K562 (cell line): ENCODE results near the gene RNFT2. TPM values are rescaled to one million over a fixed set of nuclear protein-coding genes. Genes with fewer than 3 reads are reported as not detected.

Source experiments
- ATAC-seq: fragments of 200-7000 bp; cut with Tn5 transposase; 3 replicates; pipeline ENCODE4 v1.9.1; 2020; ENCODE audit warnings: moderate library complexity
- BruUV-seq: library from RNA; stranded (reverse); fragments of 400-500 nt; replicated peaks from 2 replicates; lab custom pipeline; 2021; lab: Mats Ljungman, UMichigan
- CTCF ChIA-PET: fragments of 300-600 bp; formaldehyde crosslinking; extraction: SDS; loops from one replicate; lab custom pipeline; 2021; ENCODE audit warnings: low intra/inter-chr PET ratio; lab: Yijun Ruan, JAX
- POLR2A ChIA-PET: fragments of 300-600, 350-650 bp; sonication (Branson Sonifier 250); formaldehyde crosslinking; extraction: SDS; loops from one replicate; lab custom pipeline; 2021; ENCODE audit warnings: antibody characterized with exemption, inconsistent platforms; lab: Yijun Ruan, JAX
- DNase-seq, 4 experiments: peaks; one replicate each; pipeline versions ENCODE4 v3.0.0 to v3.0.0-alpha.2; 2011 to 2018; ENCODE audit warnings: low spot score in 3 of 4, mixed read lengths in 3 of 4; ENCODE audit errors: extremely low read depth in 1 of 4
- FAIRE-seq: peaks from 2 replicates; lab custom pipeline; 2011; peaks lifted over from hg19 to GRCh38; lab: Jason Lieb, UNC
- H2AFZ ChIP-seq: 2 replicates; pipeline ENCODE4 v1.6.0; 2011; ENCODE audit warnings: low read depth, low read length, control low read depth, inconsistent platforms
- H3K27ac ChIP-seq: fragments of 200-600 bp; 3 replicates; pipeline ENCODE4 v1.8.0; 2011; ENCODE audit warnings: low read depth, mild to moderate bottlenecking, control low read depth, inconsistent platforms, low read length, moderate library complexity, mixed read lengths; ENCODE audit errors: extremely low read depth
- H3K27me3 ChIP-seq, 2 experiments: fragments of 300-600 bp in 1 of 2; 2 replicates in 1 of 2; 3 replicates in 1 of 2; pipeline versions ENCODE4 v1.6.0 to v1.8.0; 2011; ENCODE audit warnings: inconsistent platforms in 2 of 2, low read length in 2 of 2, mild to moderate bottlenecking in 1 of 2, mixed read lengths in 1 of 2, moderate library complexity in 1 of 2; ENCODE audit not compliant: control insufficient read depth in 2 of 2, insufficient read depth in 2 of 2
- H3K36me3 ChIP-seq: fragments of 300-600 bp; 3 replicates; pipeline ENCODE4 v1.8.0; 2011; ENCODE audit warnings: mild to moderate bottlenecking, low read length, inconsistent platforms; ENCODE audit not compliant: control insufficient read depth, insufficient read depth
- H3K4me1 ChIP-seq, 2 experiments: fragments of 200-600 bp in 1 of 2; replicated peaks in 1 of 2; 2 replicates in 1 of 2; 3 replicates in 1 of 2; pipeline versions ENCODE4 v1.5.1 to v1.8.0; 2011; ENCODE audit warnings: inconsistent platforms in 2 of 2, low read length in 2 of 2, mild to moderate bottlenecking in 1 of 2, mixed read lengths in 1 of 2, moderate library complexity in 1 of 2; ENCODE audit not compliant: control insufficient read depth in 2 of 2, insufficient read depth in 2 of 2
- H3K4me2 ChIP-seq: 2 replicates; pipeline ENCODE4 v1.6.1; 2011; ENCODE audit warnings: low read length, control low read depth, inconsistent platforms, mixed read lengths; ENCODE audit not compliant: insufficient read depth
- H3K4me3 ChIP-seq: fragments of 200-600 bp; sonication (generic), shearing (Covaris generic); 2 replicates; pipeline ENCODE4 v1.5.1; 2016; ENCODE audit warnings: control low read depth, inconsistent platforms
- H3K79me2 ChIP-seq: fragments of 200-600 bp; 3 replicates; pipeline ENCODE4 v1.8.0; 2011; ENCODE audit warnings: low read length, inconsistent platforms; ENCODE audit not compliant: control insufficient read depth, insufficient read depth
- H3K9ac ChIP-seq, 2 experiments: 2 replicates each; pipeline versions ENCODE4 v1.6.0 to v1.6.1; 2011; ENCODE audit warnings: low read depth in 2 of 2, low read length in 2 of 2, control low read depth in 1 of 2, inconsistent platforms in 1 of 2, mild to moderate bottlenecking in 1 of 2, mixed read lengths in 1 of 2; ENCODE audit not compliant: insufficient read depth in 1 of 2
- H3K9me1 ChIP-seq: one replicate; pipeline ENCODE4 v1.6.0; 2011; ENCODE audit warnings: inconsistent platforms, mild to moderate bottlenecking, low read length, moderate library complexity; ENCODE audit not compliant: control insufficient read depth, insufficient read depth
- H3K9me3 ChIP-seq: replicated peaks from 2 replicates; pipeline ENCODE4 v1.5.1; 2011; ENCODE audit warnings: low read depth, low read length, inconsistent platforms; ENCODE audit not compliant: control insufficient read depth, insufficient read depth
- H4K20me1 ChIP-seq: replicated peaks from 2 replicates; pipeline ENCODE4 v1.6.1; 2011; ENCODE audit warnings: low read length, inconsistent platforms, mixed read lengths; ENCODE audit not compliant: control insufficient read depth, insufficient read depth
- ETV1 ChIP-seq: fragments of 450-650 bp; conservative IDR thresholded peaks from 2 replicates; pipeline ENCODE4 v1.6.1; 2016; ENCODE audit warnings: missing genetic modification characterization, control low read depth, low read depth, missing compliant biosample characterization
- KAT2B ChIP-seq: IDR thresholded peaks from one replicate; pipeline ENCODE4 v1.6.1; 2012; ENCODE audit warnings: low read depth, mild to moderate bottlenecking, control low read depth, inconsistent platforms, low read length, moderate library complexity
- MYBL2 ChIP-seq, 2 experiments: fragments of 450-650 bp in 1 of 2; sonication (generic) in 1 of 2; formaldehyde crosslinking in 1 of 2; IDR thresholded peaks; 2 replicates each; pipeline versions ENCODE4 v1.6.1 to v1.8.1; 2017 to 2022; ENCODE audit warnings: borderline replicate concordance in 1 of 2, inconsistent platforms in 1 of 2, low read depth in 1 of 2, mild to moderate bottlenecking in 1 of 2, missing genetic modification reagents in 1 of 2, moderate library complexity in 1 of 2
- MYC ChIP-seq, 2 experiments: fragments of 250-450 bp in 1 of 2; sonication (Bioruptor Pico) in 1 of 2; IDR thresholded peaks; 2 replicates each; pipeline versions ENCODE4 v1.5.1 to v1.6.1; 2012 to 2021; ENCODE audit warnings: low read depth in 2 of 2, borderline replicate concordance in 1 of 2, improper control_type of control experiment in 1 of 2, low read length in 1 of 2, mild to moderate bottlenecking in 1 of 2, moderate library complexity in 1 of 2
- NELFE ChIP-seq: IDR thresholded peaks from 2 replicates; pipeline ENCODE4 v1.6.1; 2011; ENCODE audit warnings: mild to moderate bottlenecking; ENCODE audit not compliant: insufficient read depth, insufficient read length
- SMARCE1 ChIP-seq: fragments of 450-650 bp; IDR thresholded peaks from 2 replicates; pipeline ENCODE4 v1.7.1; 2016; ENCODE audit warnings: mild to moderate bottlenecking
- ZBTB40 ChIP-seq, 2 experiments: fragments of 450-650 bp in 1 of 2; sonication (generic) in 1 of 2; formaldehyde crosslinking in 1 of 2; IDR thresholded peaks; 2 replicates each; pipeline versions ENCODE4 v1.7.1 to v1.9.0; 2016 to 2022; ENCODE audit warnings: inconsistent platforms in 1 of 2, mild to moderate bottlenecking in 1 of 2, missing genetic modification reagents in 1 of 2
- WGBS: fragments of 100-300 bp; shearing (Covaris generic); methylation state at CpG from one replicate; pipeline ENCODE4 v1.1.6; 2016; ENCODE audit warnings: low coverage, mixed read lengths; ENCODE audit not compliant: insufficient coverage; ENCODE audit errors: missing lambda C conversion rate; 5-methylcytosine and 5-hydroxymethylcytosine counted together
- in situ Hi-C: fragments of 300-500 bp; cut with MboI; formaldehyde crosslinking; loops from 4 replicates; pipeline ENCODE4 v1.15.0; 2018; ENCODE audit warnings: inconsistent platforms, mixed read lengths
- intact Hi-C: fragments of 100-400 bp; cut with micrococcal nuclease; formaldehyde crosslinking; loops from 2 replicates; pipeline ENCODE4 v1.14.2; 2022
- polyA plus RNA-seq, 8 experiments: library from polyadenylated mRNA; depleted of rRNA in 4 of 8; stranded (reverse) in 5 of 8; unstranded in 3 of 8; fragments of >200 nt; fragmentation: Nextera tagmentation in 2 of 8; fragmentation: Illumina TruSeq in 1 of 8; extraction: Ambion mirVana in 2 of 8; extraction: Trizol in 1 of 8; gene quantifications; 2 replicates each; pipeline versions ENCODE4 v1.2.1 to v1.2.3, GENCODE V29; 2011 to 2014; ENCODE audit warnings: inconsistent platforms in 1 of 8, missing spikeins in 1 of 8
- total RNA-seq, 7 experiments: library from RNA; depleted of rRNA in 6 of 7; stranded (reverse); fragments of >200 nt in 6 of 7; fragmentation: Illumina TruSeq in 2 of 7; extraction: Trizol in 2 of 7; gene quantifications; 2 replicates each; pipeline versions ENCODE4 v1.2.1 to v1.2.3, GENCODE V29; 2011 to 2021; ENCODE audit warnings: low replicate concordance in 1 of 7

RNFT2 gene
- total and polyA plus RNA-seq, 9 of the 15 experiments (the other 6 are each of a cell fraction or from before 2014, with no cell fraction given) = 3.6 to 26.3 (median 9.5) TPM

GRCh38 chr12:116891019-116891418 lies 152.9 kb downstream of the RNFT2 start:
- in situ Hi-C loops = no loop called here
- POLR2A ChIA-PET = no interaction called here
- FAIRE-seq = no peak

More at GRCh38 chr12:116891019-116891418, 152.9 kb downstream of the RNFT2 start:
- intact Hi-C loops = no loop called here
- CTCF ChIA-PET = no interaction called here
- H3K4me1 ChIP-seq = peaks cover 0 to 6% of the 10 kb centered on the region in 2 experiments; a peak in 2 of 5 replicates
- H3K9me1 ChIP-seq = no peaks in the 10 kb centered on the region
- H3K27ac ChIP-seq = no peak overlapping the region
- no peak for DNase-seq
- no peak overlapping the region for H3K9ac ChIP-seq
- no peak overlapping the region for H3K4me3 ChIP-seq
- BruUV-seq = no TSS peak
- no peak overlapping the region for H2AFZ ChIP-seq
- no peaks in the 10 kb centered on the region for H3K9me3 ChIP-seq
- WGBS = 5% methylated on average over 3 of the region's 3 CpGs
- H3K27me3 ChIP-seq = peaks cover 11 to 15% of the 10 kb centered on the region in 2 experiments; a peak in 4 of 5 replicates
- no peaks in the 10 kb centered on the region for H4K20me1 ChIP-seq
- ATAC-seq = no peak
- H3K79me2 ChIP-seq = no peaks in the 10 kb centered on the region
- TF ChIP-seq SMARCE1 (no peak), NELFE (no peak), KAT2B (no peak), ETV1 (tag) (no peak), MYBL2 (IDR thresholded peaks at IDR 0.05; ENCODE audit: low read depth) (no peak), MYBL2 (CRISPR knock-in tag; IDR thresholded peaks at IDR 0.05; ENCODE audit: borderline replicate concordance) (no peak), ZBTB40 (IDR thresholded peaks at IDR 0.05) (peak; percentile 64; the same call in 1 of the 2 replicates), ZBTB40 (CRISPR knock-in tag; IDR thresholded peaks at IDR 0.05) (no peak), MYC (IDR thresholded peaks at IDR 0.05; ENCODE audit: low read depth, low read length) (no peak), MYC (CRISPR knock-in tag; IDR thresholded peaks at IDR 0.05; ENCODE audit: borderline replicate concordance, low read depth) (no peak)
- H3K36me3 ChIP-seq = no peaks in the 10 kb centered on the region
- no peak overlapping the region for H3K4me2 ChIP-seq
